IMR-90 (cell line): ENCODE data around the gene SEPTIN5. TPM values are rescaled to one million over a fixed set of nuclear protein-coding genes. Genes with fewer than 3 reads are reported as not detected.

ENCODE experiments used
- ATAC-seq: fragments of 200-7000 bp; cut with Tn5 transposase; 2 replicates; pipeline ENCODE4 v1.9.1; 2020; ENCODE audit warnings: low read depth, mild to moderate bottlenecking, moderate library complexity
- BruUV-seq: library from RNA; stranded (reverse); fragments of 400-500 nt; replicated peaks from 2 replicates; lab custom pipeline; 2021; lab: Mats Ljungman, UMichigan
- CTCF ChIA-PET: fragments of 300-600 bp; formaldehyde crosslinking; extraction: SDS; loops from one replicate; lab custom pipeline; 2021; ENCODE audit warnings: antibody characterized with exemption; lab: Yijun Ruan, JAX
- POLR2A ChIA-PET: fragments of 300-600 bp; sonication (Branson Sonifier 250); formaldehyde crosslinking; loops from one replicate; lab custom pipeline; 2022; ENCODE audit warnings: antibody characterized with exemption; ENCODE audit not compliant: unreplicated experiment; lab: Charles Lee
- DNase-seq: peaks from one replicate; pipeline ENCODE4 v3.0.0; 2013
- H2AFZ ChIP-seq: replicated peaks from 2 replicates; pipeline ENCODE3; 2013; ENCODE audit warnings: low read length, mild to moderate bottlenecking; ENCODE audit not compliant: poor library complexity
- H2AK5ac ChIP-seq: 2 replicates; pipeline ENCODE4 v1.6.1; 2013; ENCODE audit warnings: low read depth, low read length, inconsistent platforms
- H2AK9ac ChIP-seq: replicated peaks from 2 replicates; pipeline ENCODE3; 2013; ENCODE audit warnings: mild to moderate bottlenecking, low read depth, low read length, moderate library complexity; ENCODE audit not compliant: poor library complexity
- H2BK120ac ChIP-seq: 2 replicates; pipeline ENCODE4 v1.6.1; 2013; ENCODE audit warnings: low read depth, low read length, inconsistent platforms
- H2BK15ac ChIP-seq: 3 replicates; pipeline ENCODE4 v1.6.1; 2013; ENCODE audit warnings: low read depth, low read length, inconsistent platforms
- H2BK20ac ChIP-seq: 2 replicates; pipeline ENCODE4 v1.6.1; 2013; ENCODE audit warnings: low read depth, mild to moderate bottlenecking, inconsistent platforms, low read length, moderate library complexity
- H2BK5ac ChIP-seq: 2 replicates; pipeline ENCODE4 v1.6.1; 2013; ENCODE audit warnings: mild to moderate bottlenecking, low read depth, low read length, inconsistent platforms; ENCODE audit not compliant: poor library complexity, severe bottlenecking
- H3K14ac ChIP-seq: replicated peaks from 2 replicates; pipeline ENCODE4 v1.6.1; 2013; ENCODE audit warnings: low read depth, low read length, inconsistent platforms
- H3K18ac ChIP-seq: 2 replicates; pipeline ENCODE4 v1.6.1; 2013; ENCODE audit warnings: low read depth, low read length, control low read depth
- H3K23ac ChIP-seq: 2 replicates; pipeline ENCODE4 v1.6.1; 2013; ENCODE audit warnings: low read depth, low read length, inconsistent platforms
- H3K27ac ChIP-seq: 2 replicates; pipeline ENCODE4 v1.5.1; 2013; ENCODE audit warnings: mild to moderate bottlenecking, control low read depth, low read length; ENCODE audit not compliant: insufficient read depth
- H3K27me3 ChIP-seq: 2 replicates; pipeline ENCODE4 v1.6.1; 2013; ENCODE audit warnings: low read length; ENCODE audit not compliant: control insufficient read depth, insufficient read depth
- H3K36me3 ChIP-seq: 2 replicates; pipeline ENCODE4 v1.6.1; 2013; ENCODE audit warnings: low read length, mixed read lengths; ENCODE audit not compliant: control insufficient read depth, insufficient read depth
- H3K4ac ChIP-seq: 2 replicates; pipeline ENCODE4 v1.6.1; 2013; ENCODE audit warnings: low read depth, low read length, inconsistent platforms
- H3K4me1 ChIP-seq: 2 replicates; pipeline ENCODE4 v1.6.1; 2013; ENCODE audit warnings: low read length, mixed read lengths; ENCODE audit not compliant: control insufficient read depth, insufficient read depth
- H3K4me2 ChIP-seq: 2 replicates; pipeline ENCODE4 v1.6.1; 2013; ENCODE audit warnings: low read depth, mild to moderate bottlenecking, control low read depth, low read length, moderate library complexity
- H3K4me3 ChIP-seq: 2 replicates; pipeline ENCODE4 v1.5.1; 2013; ENCODE audit warnings: low read depth, mild to moderate bottlenecking, control low read depth, low read length, moderate library complexity; ENCODE audit not compliant: insufficient read depth
- H3K56ac ChIP-seq: 2 replicates; pipeline ENCODE4 v1.6.1; 2013; ENCODE audit warnings: low read length, inconsistent platforms; ENCODE audit not compliant: insufficient read depth; ENCODE audit errors: extremely low read depth
- H3K79me1 ChIP-seq, 2 experiments: 2 replicates each; pipeline ENCODE4 v1.6.1; 2013; ENCODE audit warnings: low read length in 2 of 2, inconsistent platforms in 1 of 2, low read depth in 1 of 2
- H3K9ac ChIP-seq: 2 replicates; pipeline ENCODE4 v1.6.1; 2013; ENCODE audit warnings: low read depth, low read length, control low read depth
- H3K9me1 ChIP-seq: 2 replicates; pipeline ENCODE4 v1.6.1; 2013; ENCODE audit warnings: low read length, inconsistent platforms; ENCODE audit not compliant: insufficient read depth
- H3K9me3 ChIP-seq: 2 replicates; pipeline ENCODE4 v1.6.1; 2013; ENCODE audit warnings: low read length; ENCODE audit not compliant: control insufficient read depth, insufficient read depth
- H4K20me1 ChIP-seq: 2 replicates; pipeline ENCODE4 v1.6.1; 2013; ENCODE audit warnings: low read length, inconsistent platforms; ENCODE audit not compliant: insufficient read depth
- H4K5ac ChIP-seq: 2 replicates; pipeline ENCODE4 v1.6.1; 2013; ENCODE audit warnings: mild to moderate bottlenecking, low read depth, low read length, control low read depth
- H4K8ac ChIP-seq, 2 experiments: 2 replicates each; pipeline ENCODE4 v1.6.1; 2013; ENCODE audit warnings: low read depth in 2 of 2, low read length in 2 of 2, control low read depth in 1 of 2, inconsistent platforms in 1 of 2
- H4K91ac ChIP-seq: 2 replicates; pipeline ENCODE4 v1.6.1; 2013; ENCODE audit warnings: low read depth, low read length, inconsistent platforms; ENCODE audit not compliant: insufficient read depth
- BHLHE40 ChIP-seq: fragments of 150-350 bp; IDR thresholded peaks from 2 replicates; pipeline ENCODE4 v1.6.1; 2016; ENCODE audit warnings: mild to moderate bottlenecking, low read depth, low read length
- CEBPB ChIP-seq: IDR thresholded peaks from 2 replicates; pipeline ENCODE4 v1.6.1; 2012; ENCODE audit warnings: low read depth, low read length, improper control_type of control experiment
- CHD1 ChIP-seq: IDR thresholded peaks from 2 replicates; pipeline ENCODE4 v1.6.1; 2012; ENCODE audit warnings: low read depth, low read length, improper control_type of control experiment
- FOS ChIP-seq: fragments of 150-350 bp; IDR thresholded peaks from 2 replicates; pipeline ENCODE4 v1.6.1; 2016; ENCODE audit warnings: low read depth, low read length
- MAZ ChIP-seq: IDR thresholded peaks from 2 replicates; pipeline ENCODE4 v1.6.1; 2012; ENCODE audit warnings: low read depth, mild to moderate bottlenecking, low read length, improper control_type of control experiment, moderate library complexity, borderline replicate concordance
- MXI1 ChIP-seq: IDR thresholded peaks from 2 replicates; pipeline ENCODE4 v1.6.1; 2012; ENCODE audit warnings: low read depth, mild to moderate bottlenecking, low read length, moderate library complexity, borderline replicate concordance
- NFE2L2 ChIP-seq: fragments of 150-350 bp; IDR thresholded peaks from 2 replicates; pipeline ENCODE4 v1.6.1; 2016; ENCODE audit warnings: low read depth, mild to moderate bottlenecking, low read length
- POLR2A ChIP-seq: IDR thresholded peaks from 2 replicates; pipeline ENCODE4 v1.6.1; 2012; ENCODE audit warnings: mild to moderate bottlenecking, low read depth, low read length
- RAD21 ChIP-seq: IDR thresholded peaks from 2 replicates; pipeline ENCODE4 v1.6.1; 2012; ENCODE audit warnings: low read length, improper control_type of control experiment
- RCOR1 ChIP-seq: IDR thresholded peaks from 2 replicates; pipeline ENCODE4 v1.6.1; 2012; ENCODE audit warnings: mild to moderate bottlenecking, low read length, improper control_type of control experiment; ENCODE audit not compliant: insufficient replicate concordance
- RFX5 ChIP-seq: IDR thresholded peaks from 2 replicates; pipeline ENCODE4 v1.8.0; 2012; ENCODE audit warnings: low read depth, mild to moderate bottlenecking, low read length, moderate library complexity
- SMC3 ChIP-seq: fragments of 150-350 bp; IDR thresholded peaks from 2 replicates; pipeline ENCODE4 v1.6.1; 2016; ENCODE audit warnings: low read depth, mild to moderate bottlenecking, antibody characterized with exemption, low read length, moderate library complexity
- WGBS, 2 experiments: methylation state at CpG; one replicate each; pipeline versions ENCODE4 v1.1.5 to v1.1.7; 2013; ENCODE audit warnings: missing lambda C conversion rate in 2 of 2; ENCODE audit not compliant: insufficient read length in 1 of 2; ENCODE audit errors: extremely low coverage in 2 of 2; 5-methylcytosine and 5-hydroxymethylcytosine counted together
- dilution Hi-C: fragments of 300-500 bp; cut with HindIII; formaldehyde crosslinking; loops from one replicate; pipeline ENCODE4 v1.14.3; 2018; ENCODE audit warnings: low sequenced_read_pairs; ENCODE audit not compliant: unreplicated experiment
- in situ Hi-C: fragments of 300-500 bp; cut with MboI; formaldehyde crosslinking; loops from 3 replicates; pipeline ENCODE4 v1.14.3; 2019; ENCODE audit warnings: low sequenced_read_pairs, inconsistent platforms, mixed read lengths
- intact Hi-C: fragments of 100-400 bp; cut with micrococcal nuclease; formaldehyde crosslinking; loops from 2 replicates; pipeline ENCODE4 v1.10.0; 2022
- polyA plus RNA-seq, 3 experiments: library from polyadenylated mRNA; depleted of rRNA; stranded (reverse); fragments of >200 nt; gene quantifications; 2 replicates each; pipeline ENCODE4 v1.2.3, GENCODE V29; 2012; ENCODE audit warnings: low replicate concordance in 1 of 3
- total RNA-seq: library from RNA; depleted of rRNA; stranded (reverse); fragments of >200 nt; gene quantifications from 2 replicates; pipeline ENCODE4 v1.2.3, GENCODE V29; 2012
- TF ChIP-seq, protein P1 (sequence below): conservative IDR thresholded peaks from 2 replicates; pipeline ENCODE4 v1.5.1; 2012; ENCODE audit warnings: mild to moderate bottlenecking, low read depth, low read length, improper control_type of control experiment
- TF ChIP-seq, protein P2 (sequence below): fragments of 150-350 bp; IDR thresholded peaks from 2 replicates; pipeline ENCODE4 v1.6.1; 2016; ENCODE audit warnings: low read depth, mild to moderate bottlenecking, low read length, moderate library complexity, borderline replicate concordance
- TF ChIP-seq, protein P3 (sequence below): fragments of 150-350 bp; IDR thresholded peaks from 2 replicates; pipeline ENCODE4 v1.6.1; 2017; ENCODE audit warnings: mild to moderate bottlenecking, antibody characterized with exemption, low read length, low read depth

The SEPTIN5 gene
- total and polyA plus RNA-seq, 2 of the 4 experiments (the other 2 are of a cell fraction): 16.8 to 20.7 TPM

DNA sequence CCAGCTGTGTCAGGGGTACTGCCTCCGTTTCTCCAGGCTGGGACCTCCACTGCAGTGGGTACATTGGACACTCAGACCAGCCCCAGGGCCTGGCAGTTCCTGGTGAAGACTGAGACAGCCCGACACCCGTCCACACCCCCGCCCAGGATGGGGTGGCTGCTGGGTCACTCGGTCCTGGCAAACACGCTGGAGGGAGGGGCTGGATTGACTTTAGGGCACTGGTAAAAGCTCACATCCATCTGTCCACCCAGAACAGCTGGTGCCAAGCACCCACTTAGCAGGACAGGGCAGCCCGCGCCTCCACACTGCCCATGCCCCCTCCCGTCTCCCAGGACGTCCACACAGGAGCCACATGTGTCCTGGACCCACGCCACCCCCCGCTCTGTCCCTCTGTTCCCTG, 35.6 kb downstream of the SEPTIN5 start:
- dilution Hi-C loops: no loop called here
- no peak overlapping the region for H2BK20ac ChIP-seq
- no peak overlapping the region for H3K18ac ChIP-seq
- no peak overlapping the region; the same call in 1 of the 2 replicates for H3K14ac ChIP-seq
- in situ Hi-C loops: no loop called here
- H3K4me3 ChIP-seq: no peak overlapping the region
- POLR2A ChIA-PET: no interaction called here
- H3K4me1 ChIP-seq: peaks cover 9% of the 10 kb centered on the region
- H4K91ac ChIP-seq: no peak overlapping the region
- no peak overlapping the region for H3K4me2 ChIP-seq
- no peak overlapping the region for H2BK5ac ChIP-seq
- 60% methylated on average over 1 of the region's 12 CpGs; no CpG with 5 or more reads in 1 of the 2 experiments for WGBS, 2 experiments
- H4K8ac ChIP-seq: no peak overlapping the region
- H4K20me1 ChIP-seq: no peaks in the 10 kb centered on the region
- no peak overlapping the region for H3K4ac ChIP-seq
- H3K9me3 ChIP-seq: no peaks in the 10 kb centered on the region
- H3K23ac ChIP-seq: no peak overlapping the region
- no peak overlapping the region for H4K5ac ChIP-seq
- no peak overlapping the region for H3K9ac ChIP-seq
- no peak overlapping the region for H2AFZ ChIP-seq
- no peaks in the 10 kb centered on the region for H3K36me3 ChIP-seq
- TF ChIP-seq FOS (no peak), MAZ (no peak), CHD1 (no peak), RAD21 (no peak), BHLHE40 (no peak), RCOR1 (no peak), MXI1 (no peak), POLR2A (no peak), CEBPB (no peak), RFX5 (no peak), SMC3 (no peak), NFE2L2 (no peak)
- TF ChIP-seq, protein P1, sequence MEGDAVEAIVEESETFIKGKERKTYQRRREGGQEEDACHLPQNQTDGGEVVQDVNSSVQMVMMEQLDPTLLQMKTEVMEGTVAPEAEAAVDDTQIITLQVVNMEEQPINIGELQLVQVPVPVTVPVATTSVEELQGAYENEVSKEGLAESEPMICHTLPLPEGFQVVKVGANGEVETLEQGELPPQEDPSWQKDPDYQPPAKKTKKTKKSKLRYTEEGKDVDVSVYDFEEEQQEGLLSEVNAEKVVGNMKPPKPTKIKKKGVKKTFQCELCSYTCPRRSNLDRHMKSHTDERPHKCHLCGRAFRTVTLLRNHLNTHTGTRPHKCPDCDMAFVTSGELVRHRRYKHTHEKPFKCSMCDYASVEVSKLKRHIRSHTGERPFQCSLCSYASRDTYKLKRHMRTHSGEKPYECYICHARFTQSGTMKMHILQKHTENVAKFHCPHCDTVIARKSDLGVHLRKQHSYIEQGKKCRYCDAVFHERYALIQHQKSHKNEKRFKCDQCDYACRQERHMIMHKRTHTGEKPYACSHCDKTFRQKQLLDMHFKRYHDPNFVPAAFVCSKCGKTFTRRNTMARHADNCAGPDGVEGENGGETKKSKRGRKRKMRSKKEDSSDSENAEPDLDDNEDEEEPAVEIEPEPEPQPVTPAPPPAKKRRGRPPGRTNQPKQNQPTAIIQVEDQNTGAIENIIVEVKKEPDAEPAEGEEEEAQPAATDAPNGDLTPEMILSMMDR: no peak
- TF ChIP-seq, protein P2, sequence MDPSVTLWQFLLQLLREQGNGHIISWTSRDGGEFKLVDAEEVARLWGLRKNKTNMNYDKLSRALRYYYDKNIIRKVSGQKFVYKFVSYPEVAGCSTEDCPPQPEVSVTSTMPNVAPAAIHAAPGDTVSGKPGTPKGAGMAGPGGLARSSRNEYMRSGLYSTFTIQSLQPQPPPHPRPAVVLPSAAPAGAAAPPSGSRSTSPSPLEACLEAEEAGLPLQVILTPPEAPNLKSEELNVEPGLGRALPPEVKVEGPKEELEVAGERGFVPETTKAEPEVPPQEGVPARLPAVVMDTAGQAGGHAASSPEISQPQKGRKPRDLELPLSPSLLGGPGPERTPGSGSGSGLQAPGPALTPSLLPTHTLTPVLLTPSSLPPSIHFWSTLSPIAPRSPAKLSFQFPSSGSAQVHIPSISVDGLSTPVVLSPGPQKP: no peak
- TF ChIP-seq, protein P3, sequence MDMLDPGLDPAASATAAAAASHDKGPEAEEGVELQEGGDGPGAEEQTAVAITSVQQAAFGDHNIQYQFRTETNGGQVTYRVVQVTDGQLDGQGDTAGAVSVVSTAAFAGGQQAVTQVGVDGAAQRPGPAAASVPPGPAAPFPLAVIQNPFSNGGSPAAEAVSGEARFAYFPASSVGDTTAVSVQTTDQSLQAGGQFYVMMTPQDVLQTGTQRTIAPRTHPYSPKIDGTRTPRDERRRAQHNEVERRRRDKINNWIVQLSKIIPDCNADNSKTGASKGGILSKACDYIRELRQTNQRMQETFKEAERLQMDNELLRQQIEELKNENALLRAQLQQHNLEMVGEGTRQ: no peak
- no peak overlapping the region for H2AK5ac ChIP-seq
- CTCF ChIA-PET: no interaction called here
- intact Hi-C loops: no loop called here
- H3K79me1 ChIP-seq: no peaks in the 10 kb centered on the region
- peaks cover 5% of the 10 kb centered on the region for H3K9me1 ChIP-seq
- peak overlapping the region; percentile 37 for H2AK9ac ChIP-seq
- no peak overlapping the region for H2BK120ac ChIP-seq
- H3K27ac ChIP-seq: no peak overlapping the region
- BruUV-seq: no TSS peak
- H2BK15ac ChIP-seq: no peak overlapping the region
- H3K56ac ChIP-seq: no peak overlapping the region
- peaks cover 39% of the 10 kb centered on the region for H3K27me3 ChIP-seq
- DNase-seq: no peak
- no peak for ATAC-seq
